ENCODE data around the gene ST8SIA2.

The ST8SIA2 gene

GRCh38 chr15:92405942-92406341 lies 12.3 kb downstream of the ST8SIA2 start:
- no peak for DNase-seq (ENCODE audit: extremely low spot score)
- CTCF ChIA-PET = interaction anchor here (1.8 kb wide), 1 partner anchor 309 kb away, joined by 6 read pairs; no protein-coding TSS in a partner anchor
- TF ChIP-seq, protein P1, sequence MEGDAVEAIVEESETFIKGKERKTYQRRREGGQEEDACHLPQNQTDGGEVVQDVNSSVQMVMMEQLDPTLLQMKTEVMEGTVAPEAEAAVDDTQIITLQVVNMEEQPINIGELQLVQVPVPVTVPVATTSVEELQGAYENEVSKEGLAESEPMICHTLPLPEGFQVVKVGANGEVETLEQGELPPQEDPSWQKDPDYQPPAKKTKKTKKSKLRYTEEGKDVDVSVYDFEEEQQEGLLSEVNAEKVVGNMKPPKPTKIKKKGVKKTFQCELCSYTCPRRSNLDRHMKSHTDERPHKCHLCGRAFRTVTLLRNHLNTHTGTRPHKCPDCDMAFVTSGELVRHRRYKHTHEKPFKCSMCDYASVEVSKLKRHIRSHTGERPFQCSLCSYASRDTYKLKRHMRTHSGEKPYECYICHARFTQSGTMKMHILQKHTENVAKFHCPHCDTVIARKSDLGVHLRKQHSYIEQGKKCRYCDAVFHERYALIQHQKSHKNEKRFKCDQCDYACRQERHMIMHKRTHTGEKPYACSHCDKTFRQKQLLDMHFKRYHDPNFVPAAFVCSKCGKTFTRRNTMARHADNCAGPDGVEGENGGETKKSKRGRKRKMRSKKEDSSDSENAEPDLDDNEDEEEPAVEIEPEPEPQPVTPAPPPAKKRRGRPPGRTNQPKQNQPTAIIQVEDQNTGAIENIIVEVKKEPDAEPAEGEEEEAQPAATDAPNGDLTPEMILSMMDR (IDR thresholded peaks at IDR 0.05; ENCODE audit: control extremely low read depth, extremely low read depth, low read depth, missing control alignments) = no peak
- POLR2A ChIA-PET = no interaction called here

DNA sequence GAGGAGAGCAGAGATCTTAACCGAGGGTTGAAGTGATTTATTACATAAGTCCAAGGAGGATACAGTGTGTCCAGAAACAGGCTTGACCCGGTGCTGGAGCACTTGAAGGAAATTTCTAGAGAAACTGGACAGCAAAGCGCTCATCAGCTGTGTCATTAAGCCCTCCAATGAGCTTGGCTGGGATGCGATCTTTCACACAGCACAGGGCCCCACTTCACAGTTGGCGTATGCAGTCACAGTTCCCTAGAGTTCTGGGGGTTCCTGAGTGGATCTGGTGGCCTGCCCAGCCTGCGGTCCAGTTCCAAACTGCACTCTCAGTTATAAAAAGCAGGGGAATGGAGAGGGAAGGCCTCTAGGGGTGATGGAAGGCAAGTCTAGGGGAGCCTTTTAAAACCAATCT lies 13.6 kb downstream of the ST8SIA2 start:
- ChIA-PET CTCF (no interaction called here), POLR2A (no interaction called here)
- TF ChIP-seq, protein P1 (IDR thresholded peaks at IDR 0.05; ENCODE audit: control extremely low read depth, extremely low read depth, low read depth, missing control alignments) = no peak
- no peak for DNase-seq (ENCODE audit: extremely low spot score)

DNA sequence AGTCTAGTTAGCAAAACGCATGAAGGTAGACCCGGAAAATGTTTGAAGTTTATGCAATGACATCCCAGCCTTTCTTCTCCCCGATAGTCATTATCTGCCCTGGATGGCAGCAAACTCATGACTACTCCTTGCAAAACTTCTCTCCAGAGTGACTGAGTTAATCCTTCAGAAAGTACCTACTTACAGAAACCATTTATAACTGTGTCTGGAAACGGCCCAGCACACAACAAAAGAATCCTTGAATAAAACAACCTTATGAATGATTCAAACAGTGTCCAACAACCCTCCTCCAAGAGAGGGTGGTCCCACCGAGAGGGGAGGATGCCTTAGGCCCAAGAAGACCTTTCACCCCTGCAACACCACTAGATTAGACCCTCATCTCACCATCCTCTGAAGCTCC lies 14.2 kb downstream of the ST8SIA2 start:
- ChIA-PET CTCF (no interaction called here), POLR2A (no interaction called here)
- no peak for DNase-seq (ENCODE audit: extremely low spot score)
- TF ChIP-seq, protein P1 (IDR thresholded peaks at IDR 0.05; ENCODE audit: control extremely low read depth, extremely low read depth, low read depth, missing control alignments) = no peak

GRCh38 chr15:92409006-92409405 lies 15.3 kb downstream of the ST8SIA2 start:
- TF ChIP-seq, protein P1 (IDR thresholded peaks at IDR 0.05; ENCODE audit: control extremely low read depth, extremely low read depth, low read depth, missing control alignments) = no peak
- no peak for DNase-seq (ENCODE audit: extremely low spot score)
- POLR2A ChIA-PET = no interaction called here
- CTCF ChIA-PET = interaction anchor here (1.4 to 1.5 kb wide), 2 partner anchors 11 to 22 kb away, joined by 3 read pairs; no protein-coding TSS in a partner anchor

DNA sequence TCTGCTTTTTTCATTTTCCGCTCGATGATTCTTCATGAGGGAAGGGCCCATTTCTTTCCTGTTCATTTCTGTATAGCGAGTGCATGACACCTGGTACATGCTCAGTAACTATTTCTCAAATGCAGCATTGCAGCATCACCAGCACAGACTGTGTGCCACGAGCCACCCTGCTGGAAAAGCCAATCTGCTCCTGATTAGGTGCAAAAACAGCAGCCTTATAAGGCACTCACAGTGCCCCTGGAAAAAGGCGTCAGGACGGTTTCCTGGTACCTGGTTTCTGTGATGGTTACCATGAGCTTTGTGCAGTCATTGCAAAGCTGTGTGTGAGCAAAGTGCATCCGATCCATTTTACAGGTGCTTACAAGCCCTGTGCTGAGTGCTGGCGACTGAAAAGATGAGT lies 15.8 kb downstream of the ST8SIA2 start:
- CTCF ChIA-PET = interaction anchor here (1.1 to 1.5 kb wide), 3 partner anchors 11 to 305 kb away, joined by 3 to 4 read pairs (median 3); no protein-coding TSS in a partner anchor
- POLR2A ChIA-PET = no interaction called here
- DNase-seq (ENCODE audit: extremely low spot score) = no peak
- TF ChIP-seq, protein P1 (IDR thresholded peaks at IDR 0.05; ENCODE audit: control extremely low read depth, extremely low read depth, low read depth, missing control alignments) = no peak

- CTCF ChIA-PET = interaction anchor here (1.1 to 2.0 kb wide), 4 partner anchors 9 to 304 kb away, joined by 3 to 5 read pairs (median 4); no protein-coding TSS in a partner anchor
- DNase-seq (ENCODE audit: extremely low spot score) = no peak
- POLR2A ChIA-PET = no interaction called here
- TF ChIP-seq, protein P1 (IDR thresholded peaks at IDR 0.05; ENCODE audit: control extremely low read depth, extremely low read depth, low read depth, missing control alignments) = no peak
These were observed 16.9 kb downstream of the ST8SIA2 start for GRCh38 chr15:92410537-92410936.
